ENCODE data around the gene GSTM2.
"Not testable (repeated sequence)": the region's sequence is repeated elsewhere in the genome, so short reads cannot be mapped to it uniquely, and the experiment has no call there.

The GSTM2 gene

DNA sequence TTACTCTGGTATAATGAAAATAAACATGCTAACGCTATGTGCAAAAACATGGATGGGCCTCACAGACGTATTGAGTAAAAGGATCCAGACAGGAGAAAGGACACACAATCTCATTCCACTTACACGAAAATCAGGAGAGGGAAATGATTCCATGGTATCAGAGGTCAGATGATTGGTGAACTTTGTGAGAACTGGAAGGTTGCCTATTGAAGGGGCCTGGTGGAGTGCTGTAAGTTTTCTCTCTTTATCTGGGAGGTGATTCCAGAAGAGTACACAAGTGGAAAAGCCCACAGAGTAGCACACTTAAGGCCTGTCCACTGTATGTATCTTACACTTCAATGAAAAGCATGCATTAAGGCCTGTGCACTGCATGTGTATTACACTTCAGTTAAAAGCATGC is 9.6 kb downstream of the GSTM2 start:
- TF ChIP-seq, protein P1, sequence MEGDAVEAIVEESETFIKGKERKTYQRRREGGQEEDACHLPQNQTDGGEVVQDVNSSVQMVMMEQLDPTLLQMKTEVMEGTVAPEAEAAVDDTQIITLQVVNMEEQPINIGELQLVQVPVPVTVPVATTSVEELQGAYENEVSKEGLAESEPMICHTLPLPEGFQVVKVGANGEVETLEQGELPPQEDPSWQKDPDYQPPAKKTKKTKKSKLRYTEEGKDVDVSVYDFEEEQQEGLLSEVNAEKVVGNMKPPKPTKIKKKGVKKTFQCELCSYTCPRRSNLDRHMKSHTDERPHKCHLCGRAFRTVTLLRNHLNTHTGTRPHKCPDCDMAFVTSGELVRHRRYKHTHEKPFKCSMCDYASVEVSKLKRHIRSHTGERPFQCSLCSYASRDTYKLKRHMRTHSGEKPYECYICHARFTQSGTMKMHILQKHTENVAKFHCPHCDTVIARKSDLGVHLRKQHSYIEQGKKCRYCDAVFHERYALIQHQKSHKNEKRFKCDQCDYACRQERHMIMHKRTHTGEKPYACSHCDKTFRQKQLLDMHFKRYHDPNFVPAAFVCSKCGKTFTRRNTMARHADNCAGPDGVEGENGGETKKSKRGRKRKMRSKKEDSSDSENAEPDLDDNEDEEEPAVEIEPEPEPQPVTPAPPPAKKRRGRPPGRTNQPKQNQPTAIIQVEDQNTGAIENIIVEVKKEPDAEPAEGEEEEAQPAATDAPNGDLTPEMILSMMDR (IDR thresholded peaks at IDR 0.05; ENCODE audit: insufficient read depth, low read length, poor library complexity, severe bottlenecking): no peak
- H3K27me3 ChIP-seq (replicated peaks; ENCODE audit: control insufficient read depth, insufficient read depth, low read length): no peaks in the 10 kb centered on the region
- H3K36me3 ChIP-seq (ENCODE audit: control insufficient read depth, insufficient read depth, low read length): no peaks in the 10 kb centered on the region
- DNase-seq (ENCODE audit: extremely low read depth, insufficient read length): no peak
- H3K4me3 ChIP-seq (replicated peaks; ENCODE audit: low read depth, low read length): no peak overlapping the region

DNA sequence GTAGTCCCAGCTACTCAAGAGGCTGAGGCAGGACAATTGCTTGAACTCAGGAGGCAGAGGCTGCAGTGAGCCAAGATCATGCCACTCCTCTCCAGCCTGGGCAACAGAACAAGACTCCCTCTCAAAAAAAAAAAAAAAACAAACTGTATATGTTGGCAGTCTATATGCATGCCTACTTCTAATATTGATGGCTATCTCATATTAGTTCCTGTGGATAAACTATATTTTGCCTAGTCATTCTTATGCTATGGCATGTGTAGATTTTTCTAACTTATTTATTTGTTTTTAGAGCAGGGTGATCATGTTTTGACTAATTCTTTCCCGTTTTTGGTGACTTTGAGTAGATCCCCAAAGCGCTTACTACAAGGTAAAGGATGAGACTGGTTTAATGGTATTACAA is 10.8 kb downstream of the GSTM2 start:
- not testable (repeated sequence) for H3K4me3 ChIP-seq (replicated peaks; ENCODE audit: low read depth, low read length); H3K27me3 ChIP-seq (replicated peaks; ENCODE audit: control insufficient read depth, insufficient read depth, low read length); H3K36me3 ChIP-seq (ENCODE audit: control insufficient read depth, insufficient read depth, low read length); DNase-seq (ENCODE audit: extremely low read depth, insufficient read length)

DNA sequence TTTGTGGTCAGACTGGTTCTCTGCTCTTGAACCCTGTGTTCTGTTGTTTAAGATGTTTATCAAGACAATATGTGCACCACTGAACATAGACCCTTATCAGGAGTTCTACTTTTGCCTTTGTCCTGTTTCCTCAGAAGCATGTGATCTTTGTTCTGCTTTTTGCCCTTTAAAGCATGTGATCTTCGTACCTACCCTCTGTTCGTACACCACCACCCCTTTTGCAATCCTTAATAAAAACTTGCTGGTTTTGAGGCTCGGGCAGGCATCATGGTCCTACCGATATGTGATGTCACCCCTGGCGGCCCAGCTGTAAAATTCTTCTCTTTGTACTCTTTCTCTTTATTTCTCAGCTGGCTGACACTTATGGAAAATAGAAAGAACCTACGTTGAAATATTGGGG is 16.9 kb downstream of the GSTM2 start:
- not testable (repeated sequence) for DNase-seq (ENCODE audit: extremely low read depth, insufficient read length); H3K27me3 ChIP-seq (replicated peaks; ENCODE audit: control insufficient read depth, insufficient read depth, low read length); H3K4me3 ChIP-seq (replicated peaks; ENCODE audit: low read depth, low read length); H3K36me3 ChIP-seq (ENCODE audit: control insufficient read depth, insufficient read depth, low read length)

DNA sequence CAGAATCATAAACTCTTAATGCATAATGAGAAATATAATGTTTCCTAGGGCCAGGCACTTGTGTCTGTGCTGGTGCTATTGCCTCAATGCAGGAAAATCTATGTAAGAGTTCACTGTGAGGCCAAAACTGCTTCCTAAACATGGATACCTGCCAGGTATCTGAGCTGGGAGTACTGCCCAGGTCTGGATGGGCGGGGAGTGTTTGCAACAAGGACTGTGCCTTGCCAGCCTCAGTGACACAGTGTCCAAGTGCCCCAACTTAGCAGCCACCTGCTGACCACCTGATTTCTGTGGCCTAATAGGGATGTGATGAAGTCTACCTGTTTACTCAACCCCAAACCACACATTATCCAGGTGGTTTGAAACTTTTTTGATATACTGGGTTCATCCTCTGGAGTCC is 17.5 kb downstream of the GSTM2 start:
- H3K36me3 ChIP-seq (ENCODE audit: control insufficient read depth, insufficient read depth, low read length); H3K4me3 ChIP-seq (replicated peaks; ENCODE audit: low read depth, low read length); DNase-seq (ENCODE audit: extremely low read depth, insufficient read length); H3K27me3 ChIP-seq (replicated peaks; ENCODE audit: control insufficient read depth, insufficient read depth, low read length): not testable (repeated sequence)

DNA sequence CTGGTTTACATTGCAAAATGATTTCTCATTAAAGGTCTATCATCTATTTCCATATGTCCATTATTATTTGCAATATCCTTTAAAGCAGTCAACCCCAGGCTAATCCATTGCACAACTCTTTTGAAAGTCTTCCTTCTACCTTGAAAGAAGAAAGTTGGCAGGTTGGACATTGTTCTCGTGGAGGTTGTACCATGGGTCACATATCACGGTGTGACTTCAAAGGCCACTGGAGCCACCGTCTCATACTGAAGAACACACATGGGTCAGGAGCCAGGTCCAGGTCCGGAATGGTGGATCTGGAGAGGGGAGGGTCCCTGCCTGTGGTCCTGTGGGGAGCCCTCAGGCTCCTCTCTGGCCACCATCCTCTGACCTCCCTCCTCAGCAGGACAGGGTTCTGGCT is 18.0 kb downstream of the GSTM2 start:
- DNase-seq (ENCODE audit: extremely low read depth, insufficient read length); H3K36me3 ChIP-seq (ENCODE audit: control insufficient read depth, insufficient read depth, low read length); H3K4me3 ChIP-seq (replicated peaks; ENCODE audit: low read depth, low read length); H3K27me3 ChIP-seq (replicated peaks; ENCODE audit: control insufficient read depth, insufficient read depth, low read length): not testable (repeated sequence)

DNA sequence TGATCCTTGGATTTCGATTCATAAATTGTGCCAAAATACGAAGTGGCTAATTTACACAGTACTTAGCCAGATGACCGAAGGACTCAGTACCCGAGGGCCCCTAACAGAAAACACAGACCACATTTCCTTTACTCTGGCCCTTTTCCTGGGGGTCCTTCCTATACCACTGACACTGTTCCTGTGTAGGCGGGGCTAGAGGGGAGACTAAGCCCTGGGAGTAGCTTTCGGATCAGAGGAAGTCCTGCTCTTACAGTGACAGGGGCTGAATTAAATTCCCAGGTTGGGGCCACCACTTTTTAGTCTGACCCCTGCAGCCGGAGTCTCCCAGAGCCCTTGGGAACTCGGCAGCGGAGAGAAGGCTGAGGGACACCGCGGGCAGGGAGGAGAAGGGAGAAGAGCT is 19.3 kb downstream of the GSTM2 start:
- not testable (repeated sequence) for H3K36me3 ChIP-seq (ENCODE audit: control insufficient read depth, insufficient read depth, low read length); H3K27me3 ChIP-seq (replicated peaks; ENCODE audit: control insufficient read depth, insufficient read depth, low read length); H3K4me3 ChIP-seq (replicated peaks; ENCODE audit: low read depth, low read length); DNase-seq (ENCODE audit: extremely low read depth, insufficient read length)

DNA sequence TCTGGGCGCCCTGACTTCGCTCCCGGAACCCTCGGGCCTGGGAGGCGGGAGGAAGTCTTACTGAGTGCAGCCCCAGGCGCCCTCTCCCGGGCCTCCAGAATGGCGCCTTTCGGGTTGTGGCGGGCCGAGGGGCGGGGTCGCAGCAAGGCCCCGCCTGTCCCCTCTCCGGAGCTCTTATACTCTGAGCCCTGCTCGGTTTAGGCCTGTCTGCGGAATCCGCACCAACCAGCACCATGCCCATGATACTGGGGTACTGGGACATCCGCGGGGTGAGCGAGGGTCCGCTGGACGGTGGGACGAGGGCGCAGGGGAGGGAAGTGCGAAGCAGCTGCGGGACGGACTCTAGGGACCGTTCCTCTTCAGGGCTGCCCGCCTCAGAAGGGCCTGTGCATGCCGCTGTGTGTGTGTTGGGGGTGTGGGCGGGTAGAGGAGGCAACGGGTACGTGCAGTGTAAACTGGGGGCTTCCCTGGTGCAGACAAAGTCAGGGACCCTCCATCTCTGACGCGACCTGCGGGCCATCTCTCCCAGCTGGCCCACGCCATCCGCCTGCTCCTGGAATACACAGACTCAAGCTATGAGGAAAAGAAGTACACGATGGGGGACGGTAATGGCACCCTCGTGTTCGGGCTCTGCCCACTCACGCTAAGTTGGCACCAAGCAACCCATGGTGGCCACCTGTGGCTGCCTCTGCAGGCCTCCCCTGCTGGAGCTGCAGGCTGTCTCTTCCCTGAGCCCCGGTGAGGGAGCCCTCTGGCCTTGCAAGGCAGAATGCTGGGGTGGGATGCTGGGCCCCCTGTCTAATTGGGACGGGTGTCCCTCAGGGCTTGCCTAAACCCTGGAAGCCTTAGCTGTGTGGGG is 20.0 kb downstream of the GSTM2 start, which contains the start of gene GSTM1:
Gene GSTM1 (plus strand): TSS at position 177 of the 859 bp plus-strand sequence. CDS start 57 bp downstream, at position 234.
- no peaks in the 10 kb centered on the region for H3K27me3 ChIP-seq (replicated peaks; ENCODE audit: control insufficient read depth, insufficient read depth, low read length)
- DNase-seq (ENCODE audit: extremely low read depth, insufficient read length): no peak
- H3K36me3 ChIP-seq (ENCODE audit: control insufficient read depth, insufficient read depth, low read length): no peaks in the 10 kb centered on the region
- TF ChIP-seq, protein P1 (IDR thresholded peaks at IDR 0.05; ENCODE audit: insufficient read depth, low read length, poor library complexity, severe bottlenecking): no peak
- no peak within 1 kb of the TSS for H3K4me3 ChIP-seq (replicated peaks; ENCODE audit: low read depth, low read length)

DNA sequence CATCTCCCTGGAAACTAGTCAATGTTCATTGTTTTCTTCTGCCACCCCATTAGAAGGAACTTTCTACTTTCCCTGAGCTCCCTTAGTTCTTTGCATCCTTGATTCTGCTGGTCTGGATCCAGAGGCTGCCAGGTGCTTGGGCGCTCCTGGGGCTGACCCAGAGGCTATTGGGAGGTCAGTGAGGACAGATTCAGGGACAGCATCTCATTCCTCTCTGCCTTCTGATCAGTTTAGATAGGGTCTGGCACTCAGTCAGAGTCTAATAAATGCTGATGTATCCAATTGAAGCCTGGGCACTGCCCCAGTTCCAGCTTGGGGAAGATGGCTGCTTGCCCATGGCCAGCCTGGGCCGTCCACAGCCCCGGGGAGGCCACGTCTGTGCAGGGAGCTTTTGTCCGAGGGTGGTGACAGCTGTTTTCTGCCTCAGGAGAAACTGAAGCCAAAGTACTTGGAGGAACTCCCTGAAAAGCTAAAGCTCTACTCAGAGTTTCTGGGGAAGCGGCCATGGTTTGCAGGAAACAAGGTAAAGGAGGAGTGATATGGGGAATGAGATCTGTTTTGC is 22.1 kb downstream of the GSTM2 start:
- DNase-seq (ENCODE audit: extremely low read depth, insufficient read length): no peak
- TF ChIP-seq, protein P1 (IDR thresholded peaks at IDR 0.05; ENCODE audit: insufficient read depth, low read length, poor library complexity, severe bottlenecking): no peak
- Histone ChIP-seq H3K4me3 (replicated peaks; ENCODE audit: low read depth, low read length) (no peak overlapping the region), H3K27me3 (replicated peaks; ENCODE audit: control insufficient read depth, insufficient read depth, low read length) (no peaks in the 10 kb centered on the region), H3K36me3 (ENCODE audit: control insufficient read depth, insufficient read depth, low read length) (no peaks in the 10 kb centered on the region)
